Natural killer cell (primary cell): ENCODE measurements around the gene APOL2. TPM values are rescaled to one million over a fixed set of nuclear protein-coding genes. Genes with fewer than 3 reads are reported as not detected.
A peak's percentile ranks its signal among the peaks of the same experiment; 100 is the strongest.

Experiments
- ATAC-seq, 3 donors: fragments of 150-1000 bp in 2 of 3; fragments of 200-7000 bp in 1 of 3; cut with Tn5 transposase; 1 replicate in 1 of 3; 2 replicates in 2 of 3; pipeline ENCODE4 v1.10.0; 2021; ENCODE audit warnings: mild to moderate bottlenecking in 2 of 3, moderate library complexity in 2 of 3
- DNase-seq, 2 donors: peaks; one replicate each; pipeline versions ENCODE4 v3.0.0 to v3.0.0-alpha.2; 2013 to 2021; ENCODE audit warnings: mixed read lengths in 1 of 2
- H3K27ac ChIP-seq: one replicate; pipeline ENCODE4 v1.5.1; 2013; ENCODE audit warnings: mild to moderate bottlenecking, low read length
- H3K27me3 ChIP-seq: one replicate; pipeline ENCODE4 v1.6.1; 2013; ENCODE audit warnings: low read length; ENCODE audit not compliant: control insufficient read depth, insufficient read depth
- H3K36me3 ChIP-seq: one replicate; pipeline ENCODE4 v1.6.1; 2013; ENCODE audit warnings: low read length; ENCODE audit not compliant: control insufficient read depth, insufficient read depth
- H3K4me1 ChIP-seq: one replicate; pipeline ENCODE4 v1.6.1; 2013; ENCODE audit warnings: low read length; ENCODE audit not compliant: control insufficient read depth, insufficient read depth
- H3K4me3 ChIP-seq: one replicate; pipeline ENCODE4 v1.5.1; 2013; ENCODE audit warnings: low read length
- H3K9me3 ChIP-seq: one replicate; pipeline ENCODE4 v1.6.1; 2013; ENCODE audit warnings: low read length; ENCODE audit not compliant: control insufficient read depth, insufficient read depth
- H3K27ac Mint-ChIP-seq, 2 donors: one replicate each; pipeline ENCODE4 v1.8.0; 2022; ENCODE audit warnings: mild to moderate bottlenecking in 2 of 2, mixed read lengths in 2 of 2, moderate library complexity in 1 of 2
- H3K27me3 Mint-ChIP-seq, 2 donors: one replicate each; pipeline ENCODE4 v1.8.0; 2022; ENCODE audit warnings: low read depth in 2 of 2, mixed read lengths in 2 of 2
- H3K36me3 Mint-ChIP-seq: one replicate; pipeline ENCODE4 v1.8.0; 2022; ENCODE audit warnings: mixed read lengths
- H3K4me1 Mint-ChIP-seq, 2 donors: one replicate each; pipeline ENCODE4 v1.8.0; 2022; ENCODE audit warnings: mixed read lengths in 2 of 2
- H3K4me3 Mint-ChIP-seq: one replicate; pipeline ENCODE4 v1.8.0; 2022; ENCODE audit warnings: mild to moderate bottlenecking, moderate library complexity, mixed read lengths
- H3K9me3 Mint-ChIP-seq, 2 donors: one replicate each; pipeline ENCODE4 v1.8.0; 2022; ENCODE audit warnings: mixed read lengths in 2 of 2
- CTCF ChIP-seq: fragments of 200-600 bp; IDR thresholded peaks from one replicate; pipeline ENCODE4 v1.8.0; 2022; ENCODE audit warnings: antibody characterized with exemption
- WGBS: methylation state at CpG from one replicate; pipeline ENCODE4 v1.1.7; 2013; ENCODE audit warnings: missing lambda C conversion rate; ENCODE audit not compliant: insufficient coverage; 5-methylcytosine and 5-hydroxymethylcytosine counted together
- intact Hi-C: fragments of 100-400 bp; cut with micrococcal nuclease; formaldehyde crosslinking; loops from one replicate; pipeline ENCODE4 v1.14.2; 2022
- total RNA-seq, 4 donors: library from RNA; stranded (reverse); fragments of 120-200 nt in 1 of 4; gene quantifications; one replicate each; pipeline versions ENCODE4 v1.2.3 to v1.2.4, GENCODE V29; 2013 to 2022

APOL2 gene
- total RNA-seq, 3 donors from 2014 or later (not counting 1 experiment from before 2014, with no cell fraction given): 51.7 to 112 (median 67.2) TPM

- H3K9me3 Mint-ChIP-seq: no peaks in the 10 kb centered on the region
- no peaks in the 10 kb centered on the region for H3K27me3 Mint-ChIP-seq
- no peak overlapping the region for H3K27ac ChIP-seq
- H3K4me3 Mint-ChIP-seq: no peak overlapping the region
- 97% methylated on average over 24 of the region's 24 CpGs for WGBS
- TF ChIP-seq CTCF: no peak
- H3K4me3 ChIP-seq: no peak overlapping the region
- H3K36me3 ChIP-seq: peaks cover 85% of the 10 kb centered on the region
- H3K4me1 ChIP-seq: peaks cover 33% of the 10 kb centered on the region
- H3K27ac Mint-ChIP-seq: peak overlapping the region in 1 of 2 donors; percentile 58
- no peaks in the 10 kb centered on the region for H3K27me3 ChIP-seq
- H3K36me3 Mint-ChIP-seq: peaks cover 14% of the 10 kb centered on the region
- intact Hi-C loops: no loop called here
- H3K9me3 ChIP-seq: no peaks in the 10 kb centered on the region
- no peak for DNase-seq
- peaks cover 21 to 23% of the 10 kb centered on the region in 2 donors for H3K4me1 Mint-ChIP-seq
- ATAC-seq: no peak
These were observed 44.8 kb upstream of the APOL2 start for GRCh38 chr22:36284171-36284571.

GRCh38 chr22:36282328-36282831, 43.1 kb upstream of the APOL2 start:
- TF ChIP-seq CTCF: no peak
- ATAC-seq: no peak
- peaks cover 18 to 19% of the 10 kb centered on the region in 2 donors for H3K4me1 Mint-ChIP-seq
- WGBS: 94% methylated on average over 24 of the region's 24 CpGs
- no peak overlapping the region for H3K4me3 Mint-ChIP-seq
- Histone ChIP-seq H3K36me3 (peaks cover 71% of the 10 kb centered on the region), H3K27me3 (no peaks in the 10 kb centered on the region), H3K4me1 (peaks cover 22% of the 10 kb centered on the region), H3K27ac (no peak overlapping the region), H3K4me3 (no peak overlapping the region), H3K9me3 (no peaks in the 10 kb centered on the region)
- no peaks in the 10 kb centered on the region for H3K9me3 Mint-ChIP-seq
- intact Hi-C loops: no loop called here
- no peaks in the 10 kb centered on the region for H3K27me3 Mint-ChIP-seq
- H3K36me3 Mint-ChIP-seq: peaks cover 14% of the 10 kb centered on the region
- DNase-seq: no peak
- no peak overlapping the region for H3K27ac Mint-ChIP-seq

GRCh38 chr22:36281781-36282327, 42.5 kb upstream of the APOL2 start:
- H3K4me3 Mint-ChIP-seq: no peak overlapping the region
- Histone ChIP-seq H3K4me3 (no peak overlapping the region), H3K27me3 (no peaks in the 10 kb centered on the region), H3K4me1 (peaks cover 19% of the 10 kb centered on the region), H3K36me3 (peaks cover 67% of the 10 kb centered on the region), H3K9me3 (no peaks in the 10 kb centered on the region), H3K27ac (no peak overlapping the region)
- H3K27me3 Mint-ChIP-seq: no peaks in the 10 kb centered on the region
- WGBS: 91% methylated on average over 12 of the region's 14 CpGs
- intact Hi-C loops: no loop called here
- no peak for ATAC-seq
- peak overlapping the region; percentile 31 to 51 for H3K27ac Mint-ChIP-seq
- H3K4me1 Mint-ChIP-seq: peaks cover 16% of the 10 kb centered on the region in 2 donors
- H3K36me3 Mint-ChIP-seq: peaks cover 8% of the 10 kb centered on the region
- DNase-seq: no peak
- TF ChIP-seq CTCF: no peak
- H3K9me3 Mint-ChIP-seq: no peaks in the 10 kb centered on the region

- no peak overlapping the region for H3K27ac ChIP-seq
- H3K9me3 ChIP-seq: no peaks in the 10 kb centered on the region
- H3K27me3 Mint-ChIP-seq: no peaks in the 10 kb centered on the region
- no peak overlapping the region for H3K4me3 Mint-ChIP-seq
- H3K4me3 ChIP-seq: no peak overlapping the region
- peak overlapping the region in 1 of 2 donors; percentile 24 for H3K27ac Mint-ChIP-seq
- DNase-seq (no peak), ATAC-seq (no peak)
- WGBS: 85% methylated on average over 8 of the region's 8 CpGs
- intact Hi-C loops: no loop called here
- H3K36me3 ChIP-seq: peaks cover 52% of the 10 kb centered on the region
- H3K9me3 Mint-ChIP-seq: no peaks in the 10 kb centered on the region
- H3K36me3 Mint-ChIP-seq: peaks cover 7% of the 10 kb centered on the region
- H3K27me3 ChIP-seq: no peaks in the 10 kb centered on the region
- peaks cover 10 to 12% of the 10 kb centered on the region in 2 donors for H3K4me1 Mint-ChIP-seq
- no peak for TF ChIP-seq CTCF
- peaks cover 10% of the 10 kb centered on the region for H3K4me1 ChIP-seq
These were observed 41.1 kb upstream of the APOL2 start for GRCh38 chr22:36280379-36280778.
